ENCODE data around the gene TNNC1.

TNNC1 gene

DNA sequence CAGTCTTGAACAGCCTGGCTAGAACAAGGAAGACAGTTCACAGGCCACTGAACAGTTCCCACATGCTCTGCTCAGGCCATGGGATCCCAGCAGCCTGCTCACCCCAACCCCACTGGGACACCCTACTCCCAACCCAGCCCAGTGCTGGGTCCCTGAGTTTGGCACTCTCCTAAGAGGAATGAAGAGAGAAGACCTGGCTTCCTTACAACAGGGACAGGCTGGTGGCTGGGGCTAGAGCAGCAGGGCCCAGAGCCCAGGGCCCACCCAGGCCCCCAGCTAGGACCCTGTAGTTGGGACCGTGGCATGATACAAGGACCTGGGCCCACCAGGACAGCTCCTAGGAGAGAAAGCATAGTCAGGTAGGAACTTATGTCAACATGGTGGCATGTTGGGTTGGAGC, 52.3 kb downstream of the TNNC1 start:
- DNase-seq (ENCODE audit: low read depth, low spot score), result no peak
